H1 (cell line): ENCODE data around the gene SERPINB12. TPM values are rescaled to one million over a fixed set of nuclear protein-coding genes. Genes with fewer than 3 reads are reported as not detected.

Source experiments
- CTCF ChIA-PET: fragments of 300-600 bp; sonication (Branson Sonifier 250); formaldehyde crosslinking; loops from one replicate; lab custom pipeline; 2021; ENCODE audit not compliant: partially characterized antibody; lab: Charles Lee
- POLR2A ChIA-PET: fragments of 300-600 bp; sonication (Branson Sonifier 250); formaldehyde crosslinking; loops from one replicate; lab custom pipeline; 2021; ENCODE audit warnings: inconsistent platforms; ENCODE audit not compliant: partially characterized antibody; lab: Charles Lee
- DNase-seq, 2 experiments: peaks; one replicate each; pipeline versions ENCODE4 v3.0.0 to v3.0.0-alpha.2; 2010 to 2022; ENCODE audit warnings: low spot score in 2 of 2, low read depth in 1 of 2, mixed read lengths in 1 of 2
- FAIRE-seq: peaks from 2 replicates; lab custom pipeline; 2011; peaks lifted over from hg19 to GRCh38; lab: Jason Lieb, UNC
- H2AFZ ChIP-seq: 2 replicates; pipeline ENCODE4 v1.8.1; 2012; ENCODE audit warnings: low read length, inconsistent platforms
- H2AK5ac ChIP-seq: 2 replicates; pipeline ENCODE4 v1.6.1; 2013; ENCODE audit warnings: low read depth, low read length
- H2BK120ac ChIP-seq: replicated peaks from 2 replicates; pipeline ENCODE3; 2013; ENCODE audit warnings: low read depth, low read length, inconsistent platforms
- H2BK12ac ChIP-seq: 2 replicates; pipeline ENCODE4 v1.6.1; 2013; ENCODE audit warnings: low read depth, low read length
- H2BK15ac ChIP-seq: 2 replicates; pipeline ENCODE4 v1.6.1; 2013; ENCODE audit warnings: low read length
- H2BK20ac ChIP-seq: 2 replicates; pipeline ENCODE4 v1.6.1; 2013; ENCODE audit warnings: low read length
- H2BK5ac ChIP-seq: 2 replicates; pipeline ENCODE4 v1.6.1; 2013; ENCODE audit warnings: low read depth, low read length
- H3K14ac ChIP-seq: 2 replicates; pipeline ENCODE4 v1.6.1; 2013; ENCODE audit warnings: inconsistent platforms; ENCODE audit not compliant: insufficient read length
- H3K18ac ChIP-seq: 2 replicates; pipeline ENCODE4 v1.6.1; 2013; ENCODE audit warnings: low read length; ENCODE audit errors: extremely low read depth
- H3K23ac ChIP-seq: 2 replicates; pipeline ENCODE4 v1.6.1; 2013; ENCODE audit warnings: inconsistent platforms; ENCODE audit not compliant: insufficient read length
- H3K23me2 ChIP-seq: 2 replicates; pipeline ENCODE4 v1.6.1; 2013; ENCODE audit warnings: low read depth, low read length
- H3K27ac ChIP-seq: 2 replicates; pipeline ENCODE4 v1.6.1; 2011; ENCODE audit warnings: low read depth, low read length, inconsistent platforms
- H3K27me3 ChIP-seq, 4 experiments: replicated peaks in 1 of 4; 1 replicate in 1 of 4; 2 replicates in 3 of 4; pipeline versions ENCODE4 v1.6.1 to v1.8.1; 2011 to 2013; ENCODE audit warnings: low read length in 3 of 4, mild to moderate bottlenecking in 3 of 4, inconsistent platforms in 2 of 4, mixed read lengths in 2 of 4, moderate library complexity in 1 of 4; ENCODE audit not compliant: control insufficient read depth in 3 of 4, insufficient read depth in 3 of 4; ENCODE audit errors: extremely low read depth in 1 of 4
- H3K36me3 ChIP-seq, 4 experiments: 2 replicates each; pipeline versions ENCODE4 v1.6.1 to v1.8.1; 2011 to 2013; ENCODE audit warnings: mild to moderate bottlenecking in 4 of 4, low read length in 3 of 4, moderate library complexity in 2 of 4, control low read depth in 1 of 4, inconsistent platforms in 1 of 4; ENCODE audit not compliant: insufficient read depth in 4 of 4, control insufficient read depth in 2 of 4
- H3K4ac ChIP-seq: replicated peaks from 2 replicates; pipeline ENCODE3; 2013; ENCODE audit warnings: low read length, low read depth, mixed read lengths, inconsistent platforms; ENCODE audit not compliant: insufficient read length
- H3K4me1 ChIP-seq, 4 experiments: replicated peaks in 1 of 4; 1 replicate in 1 of 4; 2 replicates in 3 of 4; pipeline versions ENCODE4 v1.6.1 to v1.8.1; 2011 to 2013; ENCODE audit warnings: low read length in 3 of 4, inconsistent platforms in 2 of 4, mixed read lengths in 1 of 4; ENCODE audit not compliant: insufficient read depth in 4 of 4, control insufficient read depth in 3 of 4
- H3K4me2 ChIP-seq, 2 experiments: 2 replicates each; pipeline versions ENCODE4 v1.6.1 to v1.8.1; 2011 to 2013; ENCODE audit warnings: low read depth in 2 of 2, low read length in 2 of 2, control low read depth in 1 of 2, inconsistent platforms in 1 of 2, mild to moderate bottlenecking in 1 of 2; ENCODE audit not compliant: insufficient read depth in 1 of 2
- H3K4me3 ChIP-seq, 4 experiments: fragments of 200-600, 300-600 bp in 1 of 4; sonication (generic), shearing (Covaris generic), sonication (Bioruptor Twin) in 1 of 4; 2 replicates each; pipeline versions ENCODE4 v1.5.1 to v1.8.1; 2011 to 2016; ENCODE audit warnings: low read length in 4 of 4, low read depth in 3 of 4, control low read depth in 2 of 4, inconsistent platforms in 2 of 4, mild to moderate bottlenecking in 2 of 4, mixed read lengths in 1 of 4, moderate library complexity in 1 of 4; ENCODE audit not compliant: insufficient read depth in 2 of 4; ENCODE audit errors: extremely low read depth in 1 of 4
- H3K56ac ChIP-seq: replicated peaks from 2 replicates; pipeline ENCODE3; 2013; ENCODE audit warnings: low read depth, mild to moderate bottlenecking, mixed read lengths, low read length, inconsistent platforms; ENCODE audit not compliant: insufficient read length
- H3K79me1 ChIP-seq: 2 replicates; pipeline ENCODE4 v1.6.1; 2013; ENCODE audit warnings: low read depth, low read length, control low read depth
- H3K79me2 ChIP-seq, 2 experiments: 2 replicates each; pipeline versions ENCODE4 v1.6.1 to v1.8.1; 2012 to 2013; ENCODE audit warnings: low read length in 2 of 2, mild to moderate bottlenecking in 2 of 2, inconsistent platforms in 1 of 2; ENCODE audit not compliant: insufficient read depth in 2 of 2, control insufficient read depth in 1 of 2
- H3K9ac ChIP-seq, 4 experiments: replicated peaks in 1 of 4; 1 replicate in 1 of 4; 2 replicates in 3 of 4; pipeline versions ENCODE4 v1.6.1 to v1.8.1; 2011 to 2013; ENCODE audit warnings: low read depth in 3 of 4, low read length in 3 of 4, control low read depth in 2 of 4, mild to moderate bottlenecking in 2 of 4, moderate library complexity in 2 of 4, inconsistent platforms in 1 of 4; ENCODE audit errors: extremely low read depth in 1 of 4
- H3K9me3 ChIP-seq, 2 experiments: 2 replicates each; pipeline versions ENCODE4 v1.6.1 to v1.8.1; 2012 to 2013; ENCODE audit warnings: mild to moderate bottlenecking in 2 of 2, moderate library complexity in 2 of 2, control low read depth in 1 of 2, inconsistent platforms in 1 of 2, low read depth in 1 of 2, low read length in 1 of 2, mixed read lengths in 1 of 2; ENCODE audit not compliant: insufficient read depth in 2 of 2
- H4K20me1 ChIP-seq, 2 experiments: replicated peaks in 1 of 2; 2 replicates each; pipeline versions ENCODE3 to v1.8.1; 2011 to 2013; ENCODE audit warnings: inconsistent platforms in 2 of 2, low read length in 2 of 2, mild to moderate bottlenecking in 1 of 2; ENCODE audit not compliant: insufficient read depth in 2 of 2, control insufficient read depth in 1 of 2
- H4K5ac ChIP-seq: 2 replicates; pipeline ENCODE4 v1.6.1; 2013; ENCODE audit warnings: low read length, low read depth, mixed read lengths, inconsistent platforms; ENCODE audit not compliant: insufficient read length
- H4K8ac ChIP-seq: 2 replicates; pipeline ENCODE4 v1.8.0; 2013; ENCODE audit warnings: mild to moderate bottlenecking, moderate library complexity, low read length, inconsistent platforms; ENCODE audit not compliant: insufficient read depth; ENCODE audit errors: extremely low read depth
- H4K91ac ChIP-seq: replicated peaks from 2 replicates; pipeline ENCODE3; 2013; ENCODE audit warnings: low read length, mixed read lengths, inconsistent platforms; ENCODE audit not compliant: insufficient read length
- FOSL1 ChIP-seq: IDR thresholded peaks from 2 replicates; pipeline ENCODE4 v1.6.1; 2011; ENCODE audit warnings: mild to moderate bottlenecking, low read depth, low read length, moderate library complexity; ENCODE audit not compliant: insufficient read depth
- WGBS, 2 experiments: shearing (Covaris generic) in 1 of 2; methylation state at CpG; one replicate each; pipeline versions ENCODE4 v1.1.6 to v1.1.7; 2013 to 2015; ENCODE audit warnings: low lambda C conversion rate in 2 of 2, mixed read lengths in 2 of 2, inconsistent platforms in 1 of 2, low coverage in 1 of 2, missing lambda C conversion rate in 1 of 2; ENCODE audit not compliant: insufficient replicate concordance in 2 of 2, insufficient coverage in 1 of 2, insufficient read length in 1 of 2; ENCODE audit errors: extremely low coverage in 1 of 2, missing lambda C conversion rate in 1 of 2; 5-methylcytosine and 5-hydroxymethylcytosine counted together
- polyA plus RNA-seq, 7 experiments: library from polyadenylated mRNA; depleted of rRNA in 3 of 7; stranded (reverse) in 5 of 7; unstranded in 2 of 7; fragments of >200 nt in 5 of 7; fragments of 200-250 nt in 2 of 7; gene quantifications; 1 replicate in 5 of 7; 2 replicates in 1 of 7; 4 replicates in 1 of 7; pipeline versions ENCODE4 v1.2.1 to v1.2.3, GENCODE V29; 2011 to 2013; ENCODE audit warnings: missing spikeins in 2 of 7, mixed read lengths in 2 of 7
- total RNA-seq: library from RNA; stranded (reverse); fragmentation: NEBNext Ultra II Directional; extraction: Animal tissue kit (Norgen Biotek cat#: 25700); gene quantifications from 2 replicates; pipeline ENCODE4 v1.2.1, GENCODE V29; 2021

SERPINB12 gene
- total and polyA plus RNA-seq, 2 of the 8 experiments (the other 6 are each of a cell fraction or from before 2014, with no cell fraction given), result not detected

DNA sequence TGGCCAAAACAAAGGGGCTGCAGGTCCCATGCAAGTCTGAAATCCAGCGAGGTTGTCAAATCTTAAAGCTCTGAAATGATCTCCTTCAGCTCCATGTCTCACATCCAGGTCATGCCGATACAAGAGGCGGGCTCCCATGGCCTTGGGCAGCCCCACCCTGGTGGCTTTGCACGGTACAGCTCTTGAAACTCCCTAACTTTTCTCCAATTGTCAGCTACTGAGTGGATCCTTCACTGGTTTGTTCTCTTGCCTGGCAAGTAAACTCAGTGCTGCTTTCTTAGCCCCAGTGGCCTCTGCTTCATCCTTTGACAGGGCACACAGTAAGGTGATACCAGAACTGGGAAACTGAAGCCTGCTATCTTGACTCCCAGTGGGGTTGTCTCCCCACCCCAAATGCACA is 71.3 kb downstream of the SERPINB12 start:
- H2BK20ac ChIP-seq, result no peak overlapping the region
- ChIA-PET CTCF (interaction anchor here (1.0 kb wide), 1 partner anchor 92 kb away, joined by 3 read pairs; no protein-coding TSS in a partner anchor), POLR2A (no interaction called here)
- H4K8ac ChIP-seq, result no peak overlapping the region
- H3K9ac ChIP-seq, result no peak overlapping the region
- no peaks in the 10 kb centered on the region for H3K79me2 ChIP-seq
- no peak overlapping the region for H2BK15ac ChIP-seq
- no peaks in the 10 kb centered on the region for H3K23me2 ChIP-seq
- H3K4me1 ChIP-seq, result peaks cover 0 to 4% (median 0%) of the 10 kb centered on the region in 4 experiments; a peak in 1 of 7 replicates
- no peak overlapping the region for H3K14ac ChIP-seq
- no peak overlapping the region for H3K4me3 ChIP-seq
- H3K27me3 ChIP-seq, result no peaks in the 10 kb centered on the region
- H2BK12ac ChIP-seq, result no peak overlapping the region
- no peaks in the 10 kb centered on the region for H3K36me3 ChIP-seq
- DNase-seq (no peak), FAIRE-seq (no peak)
- H2AFZ ChIP-seq, result no peak overlapping the region
- H4K91ac ChIP-seq, result no peak overlapping the region
- H3K79me1 ChIP-seq, result no peaks in the 10 kb centered on the region
- H3K27ac ChIP-seq, result no peak overlapping the region
- no peak overlapping the region for H4K5ac ChIP-seq
- no peak overlapping the region for H2AK5ac ChIP-seq
- no peak overlapping the region for H3K23ac ChIP-seq
- whole genome bisulfite sequencing, 2 experiments, result 100% methylated on average over 4 of the region's 4 CpGs; no CpG with 5 or more reads in 1 of the 2 experiments
- no peak overlapping the region for H3K4ac ChIP-seq
- no peak overlapping the region for H3K18ac ChIP-seq
- TF ChIP-seq FOSL1, result no peak
- no peaks in the 10 kb centered on the region for H4K20me1 ChIP-seq
- no peak overlapping the region for H2BK120ac ChIP-seq
- no peak overlapping the region for H3K56ac ChIP-seq
- no peak overlapping the region for H2BK5ac ChIP-seq
- no peaks in the 10 kb centered on the region for H3K9me3 ChIP-seq
- H3K4me2 ChIP-seq, result no peak overlapping the region
